Epithelial cell of esophagus (primary cell): ENCODE measurements around the gene TMEM200C.

Experiments used
- DNase-seq: peaks from one replicate; pipeline ENCODE4 v3.0.0; 2010; ENCODE audit warnings: low read depth
- H3K4me3 ChIP-seq: 2 replicates; pipeline ENCODE4 v1.5.1; 2011; ENCODE audit warnings: mild to moderate bottlenecking, low read length, control low read depth
- CTCF ChIP-seq: IDR thresholded peaks from 2 replicates; pipeline ENCODE4 v1.5.1; 2011; ENCODE audit warnings: low read depth, mild to moderate bottlenecking, low read length, control low read depth, inconsistent platforms; ENCODE audit not compliant: insufficient read depth; ENCODE audit errors: missing control alignments

Gene TMEM200C

GRCh38 chr18:5895299-5895875, at the start of gene TMEM200C:
Gene TMEM200C (minus strand): TSS chr18:5895522. CDS start chr18:5892063, 3,459 bp downstream.
- no peak for TF ChIP-seq CTCF
- no peak for DNase-seq
- H3K4me3 ChIP-seq: no peak within 1 kb of the TSS

GRCh38 chr18:5944448-5944847, 49.1 kb upstream of the TMEM200C start:
- H3K4me3 ChIP-seq: no peak overlapping the region
- no peak for DNase-seq
- TF ChIP-seq CTCF: no peak

GRCh38 chr18:5943514-5943913, 48.2 kb upstream of the TMEM200C start:
- TF ChIP-seq CTCF: no peak
- no peak for DNase-seq
- no peak overlapping the region for H3K4me3 ChIP-seq

- H3K4me3 ChIP-seq: no peak overlapping the region
- no peak for DNase-seq
- TF ChIP-seq CTCF: no peak
These were observed 47.3 kb upstream of the TMEM200C start for GRCh38 chr18:5942591-5942990.

- no peak for TF ChIP-seq CTCF
- no peak for DNase-seq
- H3K4me3 ChIP-seq: no peak overlapping the region
These were observed 46.6 kb upstream of the TMEM200C start for GRCh38 chr18:5941890-5942289.

- H3K4me3 ChIP-seq: no peak overlapping the region
- TF ChIP-seq CTCF: no peak
- no peak for DNase-seq
These were observed 44.7 kb upstream of the TMEM200C start for GRCh38 chr18:5939801-5940667.

- no peak overlapping the region for H3K4me3 ChIP-seq
- DNase-seq: no peak
- no peak for TF ChIP-seq CTCF
These were observed 42.5 kb upstream of the TMEM200C start for GRCh38 chr18:5937795-5938194.
